SHP77 (cell line): ENCODE data around the gene SIGLEC12.
"Not testable (repeated sequence)": the region's sequence is repeated elsewhere in the genome, so short reads cannot be mapped to it uniquely, and the experiment has no call there.

Experiments
- DNase-seq, 2 experiments: peaks; one replicate each; lab custom pipeline; 2025; lab: John Stamatoyannopoulos, UW

SIGLEC12 gene

DNA sequence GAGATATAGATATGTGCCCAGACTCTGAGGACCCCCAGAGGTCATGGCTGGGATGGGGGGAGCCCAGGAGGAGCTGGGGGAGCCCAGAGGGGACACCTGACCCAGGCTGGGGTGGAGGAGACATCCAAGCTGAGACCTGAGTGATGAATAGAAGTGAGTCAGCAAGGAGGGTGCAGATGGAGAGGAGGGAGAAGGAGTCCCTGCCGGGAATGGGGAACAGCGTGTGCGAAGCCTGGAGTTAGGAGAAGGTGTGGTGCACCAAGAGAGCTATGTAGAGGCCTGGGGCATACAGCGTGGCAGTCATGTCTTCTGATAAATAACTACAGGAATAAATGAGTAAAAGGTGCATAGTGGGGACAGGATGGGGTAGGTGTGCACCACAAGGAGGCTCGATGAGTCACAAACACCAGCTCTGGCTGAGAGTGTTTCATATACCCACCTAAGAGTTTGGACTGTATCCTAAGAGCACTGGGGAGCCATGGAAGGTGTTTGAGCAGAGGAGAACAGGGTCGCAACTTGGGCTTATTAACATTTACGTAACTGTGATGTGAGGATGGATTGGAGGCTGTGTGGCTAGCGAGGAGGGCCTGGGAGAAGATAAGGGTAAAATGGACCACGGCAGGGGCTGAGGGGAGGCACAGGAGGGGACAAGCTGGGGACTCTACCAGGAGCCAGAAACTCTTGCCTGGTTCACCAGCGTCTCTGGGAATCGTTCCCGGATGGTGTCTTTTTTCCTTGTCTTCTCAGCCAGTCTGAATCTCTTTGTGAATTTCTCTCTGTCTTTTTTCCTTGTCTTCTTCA is 21.9 kb downstream of the SIGLEC12 start:
- DNase-seq: no peak

DNA sequence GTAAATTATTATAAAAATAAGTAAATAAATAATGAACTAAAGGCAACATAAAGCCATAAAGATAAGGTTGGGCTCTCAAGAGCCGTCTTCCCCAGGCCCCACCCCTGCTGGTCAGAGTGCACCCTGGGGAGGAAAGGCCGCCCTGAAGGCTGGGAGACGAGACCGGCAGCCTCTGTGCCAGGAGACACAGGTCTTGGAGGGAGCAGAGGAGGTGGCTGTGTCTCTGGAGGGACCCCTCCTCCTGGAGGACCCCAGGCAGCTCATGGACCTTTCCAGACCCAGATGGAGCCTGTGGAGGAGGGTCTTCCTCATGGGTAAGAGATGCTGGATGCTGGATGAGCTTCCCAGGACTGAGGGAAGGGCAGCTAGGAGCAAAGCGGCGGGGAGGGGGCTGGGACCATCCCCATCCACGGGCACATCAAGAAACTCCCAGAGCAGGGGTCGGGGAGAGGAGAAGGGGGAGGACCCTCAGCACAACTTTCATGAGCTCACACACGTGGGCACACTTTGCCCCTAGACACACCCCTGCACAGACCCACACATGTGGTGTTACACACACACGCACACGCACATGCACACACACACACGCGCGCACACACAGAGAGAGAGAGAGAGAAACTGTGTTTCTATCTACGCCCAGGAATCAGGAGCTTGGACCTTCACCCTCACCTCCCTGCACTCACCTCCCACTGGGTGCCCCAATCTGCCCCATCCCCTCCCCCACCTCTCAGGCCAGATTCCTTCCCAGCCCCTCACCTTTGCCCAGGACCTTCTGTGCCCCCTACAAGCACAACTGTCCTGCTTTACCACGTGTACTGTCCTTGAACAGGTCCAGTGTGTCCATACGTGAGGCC is 23.0 kb downstream of the SIGLEC12 start, which contains the start of gene CEACAM18:
Gene CEACAM18 (plus strand): TSS at position 159 of the 854 bp plus-strand sequence.
- no peak for DNase-seq

DNA sequence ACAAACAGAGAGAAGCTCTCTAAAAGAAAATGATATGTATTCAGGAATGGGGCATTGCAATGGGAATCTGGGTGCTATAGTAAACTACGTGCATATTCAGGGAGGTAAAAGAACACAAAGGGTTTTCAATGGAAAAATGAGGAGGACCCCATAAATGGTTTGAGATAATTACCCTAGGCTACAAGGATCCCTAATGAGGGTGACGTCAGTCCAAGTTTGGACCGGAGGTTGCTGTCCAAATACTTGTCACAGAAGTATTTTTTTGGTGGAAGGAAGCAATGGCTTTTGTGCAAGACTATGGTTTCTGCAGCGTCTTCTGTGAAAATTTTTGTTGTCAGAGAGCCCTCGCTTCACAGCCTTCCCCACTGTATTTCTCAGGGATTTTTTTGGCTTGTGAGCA is 24.3 kb downstream of the SIGLEC12 start:
- DNase-seq: no peak

DNA sequence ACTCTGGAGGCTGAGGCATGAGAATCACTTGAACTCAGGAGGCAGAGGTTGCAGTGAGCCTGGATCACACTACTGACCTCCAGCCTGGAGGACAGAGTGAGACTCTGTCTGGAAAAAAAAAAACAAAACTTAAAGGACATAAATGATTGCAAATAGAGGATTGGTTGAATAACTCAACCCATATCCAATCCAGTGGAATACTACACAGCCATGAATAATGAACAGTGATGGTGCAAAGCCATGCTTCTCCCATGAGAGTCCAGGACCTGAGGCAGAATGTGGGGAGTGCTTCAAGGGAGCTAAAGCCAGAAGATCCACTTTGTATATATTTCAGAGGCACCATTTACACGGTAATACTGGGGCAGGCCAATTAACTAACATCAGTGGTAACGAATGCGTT is 25.4 kb downstream of the SIGLEC12 start:
- DNase-seq: no peak

DNA sequence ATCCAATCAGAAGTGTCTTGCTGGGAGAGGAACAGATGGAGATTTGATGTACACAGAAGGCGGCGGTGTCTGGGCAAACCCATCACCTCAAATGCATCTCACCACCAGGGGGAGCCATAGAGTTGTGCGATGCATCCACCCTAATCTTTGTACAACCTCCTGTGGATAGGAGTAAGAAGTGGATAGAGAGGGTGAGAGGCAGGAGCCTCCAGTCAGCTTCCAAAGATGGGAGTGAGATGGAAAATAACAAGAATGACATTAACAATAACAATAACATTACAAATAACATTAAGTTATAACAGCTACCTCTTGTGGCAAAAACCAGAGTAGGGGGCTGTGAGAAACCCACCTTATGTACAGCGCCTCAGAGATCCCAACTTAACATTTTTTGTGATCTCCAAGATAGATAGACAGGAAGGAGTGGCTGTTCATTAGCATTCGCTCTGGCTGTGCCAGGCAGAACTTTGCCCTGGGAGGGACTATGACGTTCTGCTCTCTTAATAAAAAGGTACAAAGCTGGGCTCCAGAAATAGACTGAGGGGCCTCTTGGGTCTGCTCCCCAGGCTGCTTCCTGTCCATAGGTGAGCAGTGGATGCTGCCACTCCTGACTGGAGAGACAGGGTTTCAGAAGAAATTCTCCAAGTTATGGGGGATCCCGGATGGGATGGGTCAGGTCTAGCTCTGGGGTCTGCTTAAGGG is 28.4 kb downstream of the SIGLEC12 start:
- peak; percentile 50 to 67 for DNase-seq

DNA sequence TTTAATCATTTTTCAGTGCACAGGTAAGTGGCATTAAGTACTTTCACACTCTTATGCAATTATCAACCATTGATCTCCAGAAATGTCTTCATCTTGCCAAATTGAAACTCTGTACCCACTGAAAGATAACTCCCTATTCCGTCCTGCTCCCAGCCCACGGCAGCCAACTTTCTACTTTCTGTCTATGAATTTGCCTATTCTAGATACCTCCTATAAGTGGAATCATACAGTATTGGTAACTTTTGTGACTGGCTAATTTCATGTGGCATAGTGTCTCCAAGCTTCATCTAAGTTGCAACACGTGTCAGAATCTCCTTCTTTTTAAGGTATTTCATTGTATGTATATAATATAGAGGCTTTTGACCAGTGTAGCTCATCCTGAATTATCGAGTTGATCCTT is 29.0 kb downstream of the SIGLEC12 start:
- no peak for DNase-seq

DNA sequence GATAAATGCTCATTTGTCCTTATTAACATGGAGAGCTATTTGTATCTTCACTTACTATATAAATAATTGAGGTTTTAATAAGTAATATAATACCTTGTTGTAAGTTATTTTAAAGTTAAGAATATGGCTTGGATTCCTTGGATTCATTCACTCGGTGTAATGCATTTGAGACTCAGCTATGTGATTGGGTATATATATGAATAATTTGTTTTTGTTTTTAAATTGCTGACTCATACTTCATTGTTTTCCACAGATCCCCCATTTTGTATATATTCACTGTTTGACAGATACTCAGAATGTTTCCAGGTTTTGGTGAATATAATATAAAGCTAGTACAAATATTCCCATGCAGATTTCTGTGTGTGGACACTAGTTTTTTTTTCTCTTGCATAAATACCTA is 30.1 kb downstream of the SIGLEC12 start:
- DNase-seq: no peak

DNA sequence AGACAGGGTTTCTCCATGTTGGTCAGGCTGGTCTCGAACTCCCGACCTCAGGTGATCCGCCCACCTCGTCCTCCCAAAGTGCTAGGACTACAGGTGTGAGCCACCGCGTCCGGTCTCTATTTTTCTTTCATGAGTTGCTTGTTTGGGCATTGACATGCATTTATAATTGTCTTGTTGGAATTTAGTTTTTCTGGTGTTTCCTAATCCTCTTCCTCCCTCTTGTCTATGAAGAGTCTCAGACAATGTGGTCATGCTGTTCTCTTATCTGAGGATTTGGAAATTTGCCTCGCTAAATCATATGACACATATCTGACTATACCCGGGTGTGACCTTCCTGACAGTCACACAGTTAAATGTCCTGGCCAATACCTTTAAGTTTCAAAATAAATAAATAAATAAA is 30.6 kb downstream of the SIGLEC12 start:
- DNase-seq: no peak

DNA sequence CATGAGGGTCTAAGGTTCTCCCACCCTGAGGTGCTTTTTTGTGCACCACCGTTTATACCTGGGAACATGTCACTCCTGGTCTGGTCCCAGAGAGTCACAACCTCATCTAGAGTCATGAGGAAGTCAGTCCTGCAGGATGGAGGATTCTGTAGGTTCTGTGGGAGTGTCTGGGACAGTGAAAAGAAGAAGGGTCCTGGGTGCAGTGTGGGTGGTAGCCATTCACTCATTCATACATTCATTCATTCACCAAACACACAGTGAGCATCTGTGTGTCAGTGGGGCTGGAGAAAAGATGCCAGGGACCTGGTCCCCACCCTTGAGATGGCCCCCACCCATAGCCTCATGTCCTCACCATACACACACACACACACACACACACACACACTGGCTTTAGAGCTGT is 32.0 kb downstream of the SIGLEC12 start:
- DNase-seq: no peak

DNA sequence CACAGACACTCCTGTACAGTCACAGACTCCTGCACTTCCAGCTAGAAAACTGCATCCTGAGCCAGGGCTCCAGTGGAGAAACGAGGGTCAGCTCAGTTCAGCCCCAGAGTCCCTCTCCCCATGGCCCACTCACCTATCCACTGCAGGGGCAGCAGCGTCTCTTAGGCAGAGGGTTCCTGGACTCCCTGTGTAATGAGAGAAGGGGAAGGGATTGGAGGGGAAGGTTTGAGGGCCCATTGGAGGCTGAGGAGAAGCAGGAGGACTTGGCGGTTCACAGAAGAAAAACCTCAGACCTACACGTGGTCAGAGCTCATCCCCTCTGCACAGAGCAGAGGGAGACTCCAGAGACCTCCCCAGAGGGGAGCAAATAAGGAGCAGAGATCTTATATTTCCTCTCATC is 32.4 kb downstream of the SIGLEC12 start:
- DNase-seq: no peak

DNA sequence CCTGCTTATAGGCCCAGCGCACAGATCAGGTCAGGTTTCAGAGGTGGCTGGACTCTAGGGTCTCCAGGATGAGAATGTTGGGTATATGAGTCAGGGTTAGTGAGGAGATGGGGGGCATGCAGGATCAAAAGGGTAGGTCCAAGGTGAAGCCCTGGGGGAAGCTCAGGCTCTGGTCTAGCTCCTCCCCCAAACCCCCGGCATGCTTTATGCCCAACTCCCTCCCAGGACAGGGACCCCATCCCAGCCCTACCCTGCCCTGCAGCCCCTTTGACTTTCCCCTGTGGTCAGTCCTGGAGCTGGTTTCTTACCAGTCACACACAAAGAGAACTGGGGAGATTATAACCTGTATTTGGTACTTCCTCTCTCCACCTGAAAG is 33.1 kb downstream of the SIGLEC12 start:
- DNase-seq: no peak

DNA sequence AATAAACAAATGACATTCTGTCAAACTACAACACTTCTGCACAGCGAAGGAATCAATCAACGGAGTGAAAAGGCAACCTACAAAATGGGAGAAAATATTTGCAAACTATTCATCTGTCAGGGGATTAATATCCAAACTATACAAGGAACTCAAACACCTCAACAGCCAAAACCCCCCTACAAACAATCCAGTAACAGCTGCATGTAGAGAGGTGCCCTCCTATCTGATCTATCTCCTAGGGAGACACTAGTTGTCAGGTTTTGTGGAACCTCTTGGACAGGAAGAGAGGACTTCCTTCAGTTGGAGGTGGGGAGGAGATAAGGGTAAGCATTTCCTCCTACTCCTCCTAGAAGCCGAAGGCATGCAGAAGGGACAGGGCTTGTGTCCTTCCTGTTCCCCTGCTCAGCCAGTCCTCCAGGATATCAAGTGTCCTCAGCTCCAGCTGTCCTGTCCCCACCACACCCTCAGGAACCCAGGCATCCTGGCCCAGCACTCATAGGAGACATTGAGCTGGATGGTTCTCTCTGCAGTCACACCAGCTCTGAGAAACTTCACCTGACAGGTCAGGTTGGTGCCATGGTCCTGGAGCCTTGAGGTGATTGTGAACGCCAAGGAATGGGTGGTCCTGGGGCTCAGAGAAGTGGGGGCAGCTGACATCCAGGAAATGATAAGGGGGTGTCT is 33.6 kb downstream of the SIGLEC12 start:
- no peak for DNase-seq

DNA sequence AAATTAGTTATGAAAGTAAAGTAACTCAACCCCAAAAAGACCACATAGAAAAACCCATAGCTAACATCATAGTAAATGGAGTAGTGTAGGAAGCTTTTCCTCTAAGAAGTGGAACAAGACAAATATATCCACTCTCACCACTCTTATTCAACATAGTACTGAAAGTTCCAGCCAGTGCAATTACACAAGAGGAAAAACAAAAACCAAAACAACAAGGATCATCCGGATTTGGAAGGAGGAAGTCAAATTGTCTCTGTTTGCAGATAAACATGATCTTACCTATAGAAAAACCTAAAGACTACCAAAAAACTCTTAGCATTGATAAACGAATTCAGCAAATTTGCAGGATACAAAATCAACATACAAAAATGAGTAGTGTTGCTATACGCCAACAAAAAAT is 34.9 kb downstream of the SIGLEC12 start:
- DNase-seq: no peak

DNA sequence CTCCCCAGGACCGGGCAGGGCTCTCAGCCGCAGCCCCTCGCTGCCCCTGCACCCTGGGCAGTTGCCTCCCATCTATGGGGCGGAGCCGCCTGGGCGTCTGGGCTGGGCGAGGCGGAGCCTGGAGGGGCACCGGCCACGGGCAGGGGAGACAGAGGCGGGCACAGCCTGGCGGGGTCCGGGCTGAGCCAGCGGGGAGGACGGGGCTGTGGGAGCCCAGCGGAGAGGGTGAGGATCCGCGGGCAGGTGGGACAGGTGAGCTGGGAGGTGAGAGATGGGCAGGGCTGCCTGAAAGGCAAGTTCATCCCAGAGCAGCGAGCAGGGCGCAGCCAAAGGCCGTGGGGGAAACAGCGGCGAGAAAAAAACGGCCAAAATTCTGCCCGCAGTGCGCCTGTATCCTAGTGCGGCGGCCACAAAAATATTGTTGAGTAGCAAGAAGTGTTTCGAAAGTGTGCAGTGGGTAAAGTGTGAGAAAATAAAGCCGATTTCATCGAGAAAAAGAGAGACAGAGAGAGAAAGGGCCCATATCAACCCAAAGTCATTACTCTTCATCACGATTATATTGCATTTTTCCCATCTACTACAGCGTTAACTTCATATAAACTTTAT is 37.5 kb downstream of the SIGLEC12 start:
- not testable (repeated sequence) for DNase-seq

DNA sequence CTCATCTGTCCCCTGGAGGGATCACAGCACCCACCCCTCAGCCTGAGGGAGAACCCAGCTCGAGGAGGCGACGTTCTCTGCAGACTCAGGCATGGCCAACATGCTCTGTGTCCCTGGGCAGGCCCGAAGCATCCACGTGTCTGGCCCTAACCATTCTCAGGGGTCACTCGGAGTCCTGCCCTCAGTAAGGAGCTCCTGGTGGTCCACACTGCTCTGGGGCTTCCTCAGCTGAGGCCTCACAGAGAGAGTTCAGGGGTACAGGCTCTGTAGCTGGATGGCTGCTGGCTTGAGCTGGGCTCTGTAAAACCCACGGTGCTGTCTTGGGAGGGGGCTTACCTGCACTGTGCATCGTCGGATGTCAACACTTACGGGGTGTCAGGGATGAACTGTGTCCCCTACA is 38.9 kb downstream of the SIGLEC12 start:
- no peak for DNase-seq

DNA sequence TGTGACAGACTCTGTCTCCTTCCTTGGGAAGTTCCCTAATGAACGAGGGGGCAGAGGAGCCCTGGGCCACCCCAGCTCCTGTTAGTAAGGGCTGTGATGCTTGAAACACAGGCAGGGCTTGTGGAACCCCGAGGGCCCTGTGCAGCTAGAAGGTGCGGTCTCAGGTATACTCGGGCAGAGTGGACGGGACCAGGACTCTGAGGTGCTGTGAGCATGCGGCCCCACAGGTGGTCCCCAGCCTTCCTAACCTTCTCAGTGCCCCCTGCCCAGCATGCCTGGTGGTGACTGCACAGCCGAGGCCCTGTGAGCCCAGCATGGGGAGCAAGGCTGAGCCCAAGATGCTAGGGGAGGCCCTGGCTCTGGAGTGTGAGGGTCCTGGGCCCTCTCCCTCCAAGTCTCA is 39.3 kb downstream of the SIGLEC12 start:
- no peak for DNase-seq

DNA sequence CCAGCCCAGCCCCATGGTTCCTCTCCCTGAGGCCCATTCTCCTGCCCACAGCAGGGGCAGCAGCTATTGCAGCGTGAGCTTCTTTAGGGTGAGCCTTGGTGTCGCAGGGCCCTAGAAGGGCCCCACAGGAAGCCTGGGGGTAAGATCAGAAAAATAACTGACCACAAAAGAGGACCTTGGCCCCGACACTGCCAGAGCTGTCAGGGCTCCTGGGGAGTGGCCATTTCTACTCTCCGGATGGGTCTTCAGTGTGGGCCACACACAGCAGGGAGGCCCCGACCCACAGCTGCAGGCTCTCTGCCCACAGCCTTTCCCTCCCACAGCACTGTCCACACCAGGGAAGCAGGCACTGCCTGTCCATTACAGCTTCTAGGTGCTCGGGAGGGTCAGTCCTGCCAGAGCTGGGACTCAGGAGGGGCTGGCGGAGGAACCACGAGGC is 39.9 kb downstream of the SIGLEC12 start:
- DNase-seq: no peak

DNA sequence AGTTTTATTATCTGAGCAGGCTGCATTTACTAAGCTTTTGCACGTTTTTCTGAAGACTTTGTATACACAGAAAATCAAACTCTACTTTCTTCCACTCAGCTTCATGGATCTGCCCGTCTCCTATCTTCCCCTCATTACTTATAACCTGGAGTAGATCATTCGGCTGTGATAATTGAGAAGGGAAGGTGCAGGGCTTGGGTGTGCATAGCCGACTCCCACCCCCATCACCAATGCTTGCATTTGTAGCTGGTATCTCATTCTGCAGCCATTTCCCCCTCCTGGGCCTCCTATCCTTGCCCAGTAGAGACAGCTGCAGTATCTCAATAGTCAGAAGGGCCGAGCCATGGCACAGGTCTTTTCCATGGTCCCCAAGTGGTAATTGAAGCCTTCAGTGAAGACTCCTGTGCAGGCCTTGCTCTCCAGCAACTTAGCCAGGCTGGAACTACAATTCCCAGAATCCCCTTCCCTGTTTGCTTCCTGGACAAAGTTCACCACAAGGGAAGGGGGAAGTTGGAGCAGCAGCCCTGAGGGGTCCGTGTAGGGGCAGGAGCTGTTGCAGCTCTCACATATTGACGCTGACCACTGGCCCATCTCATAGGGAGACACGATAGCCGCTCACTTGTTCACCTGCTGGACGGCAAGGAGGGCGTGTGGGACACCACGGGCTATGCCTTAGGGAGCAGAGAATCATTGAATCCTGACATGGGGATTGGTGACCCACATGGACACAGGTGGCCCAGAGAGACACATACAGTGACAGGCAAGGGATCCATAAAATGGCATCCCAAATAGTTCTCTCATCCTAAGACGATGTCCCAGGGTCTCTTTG is 41.2 kb downstream of the SIGLEC12 start:
- DNase-seq: no peak

DNA sequence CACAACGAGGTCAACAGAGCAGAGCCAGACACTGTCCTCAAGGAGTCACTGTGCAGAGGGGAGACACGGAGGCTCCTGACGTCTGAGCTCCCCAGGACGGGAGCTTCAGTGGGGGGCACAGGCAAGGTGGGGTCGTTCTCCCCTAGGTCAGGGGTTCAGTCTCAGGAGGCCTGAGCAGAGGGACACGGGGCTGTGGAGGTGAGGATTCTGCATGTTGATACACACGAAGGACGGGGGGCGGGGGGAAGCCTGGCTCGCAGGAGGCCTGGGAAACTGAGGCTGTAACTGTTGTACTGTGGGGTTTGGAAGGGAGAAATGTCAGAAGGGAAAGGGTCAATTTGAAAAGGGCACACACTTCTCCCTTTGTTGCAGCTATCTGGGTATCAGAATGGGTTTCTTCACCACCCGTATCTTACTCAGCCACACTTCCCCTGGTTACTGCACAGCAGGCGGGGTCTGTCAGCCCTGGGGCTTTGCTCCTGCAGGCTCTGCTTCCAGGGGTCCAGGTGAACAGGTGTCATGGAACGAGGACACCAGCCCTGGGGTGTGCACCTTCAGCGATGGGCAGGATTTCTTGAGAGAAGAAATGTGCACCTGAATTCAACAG is 42.6 kb downstream of the SIGLEC12 start:
- DNase-seq: no peak

DNA sequence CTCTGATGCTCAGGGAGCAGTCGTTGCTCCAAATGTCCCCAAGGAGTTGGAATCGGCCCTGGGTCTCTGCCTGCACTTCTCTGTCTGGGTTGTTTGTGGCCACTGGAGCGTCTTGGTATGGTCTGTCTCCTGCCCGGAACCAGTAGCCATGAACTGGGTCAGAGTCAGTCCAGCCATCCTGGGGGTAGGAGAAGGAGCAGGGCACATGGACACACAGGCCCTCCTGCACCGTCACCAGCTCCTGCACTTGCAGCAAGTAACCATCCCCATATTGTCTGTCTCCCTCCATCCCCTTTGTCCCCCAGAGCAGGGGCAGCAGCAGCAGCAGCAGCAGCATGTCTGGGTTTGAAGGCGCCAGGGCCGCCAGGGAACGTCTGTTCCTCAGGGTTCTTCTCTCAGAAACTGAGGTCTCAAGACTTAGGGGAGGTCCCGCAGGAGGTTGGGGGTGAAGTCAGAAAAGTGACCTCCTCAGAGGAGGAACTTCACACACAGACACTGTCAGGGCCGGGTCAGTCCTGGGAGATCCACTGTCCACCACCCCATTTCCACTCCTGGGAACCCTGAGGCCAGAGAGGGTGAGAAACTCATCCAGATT is 43.5 kb downstream of the SIGLEC12 start, which contains the start of gene SIGLEC8:
Gene SIGLEC8 (minus strand): TSS at position 404 of the 595 bp plus-strand sequence. CDS start 67 bp downstream, at position 337.
- DNase-seq: no peak
